ENCODE measurements around the gene MANEAL. TPM values are rescaled to one million over a fixed set of nuclear protein-coding genes. Genes with fewer than 3 reads are reported as not detected.

MANEAL gene
- total RNA-seq, 2 donors from 2014 or later: 1.8 TPM

GRCh38 chr1:37846647-37847339 is 53.1 kb downstream of the MANEAL start:
- no peak overlapping the region for H3K27ac ChIP-seq
- H3K9me3 ChIP-seq: no peaks in the 10 kb centered on the region
- TF ChIP-seq CTCF (IDR thresholded peaks at IDR 0.05): no peak
- DNase-seq (ENCODE audit: low spot score): no peak
- H3K36me3 ChIP-seq: no peaks in the 10 kb centered on the region
- H3K27me3 ChIP-seq (replicated peaks; ENCODE audit: insufficient read depth): no peaks in the 10 kb centered on the region
- no peak overlapping the region for H3K4me3 ChIP-seq
- H3K4me1 ChIP-seq (ENCODE audit: control insufficient read depth in 1 of 2, low read depth in 2 of 2): peaks cover 8 to 13% of the 10 kb centered on the region in 2 donors
- no peak for ATAC-seq (ENCODE audit: insufficient number of reproducible peaks, low FRiP score, low read depth)

GRCh38 chr1:37849480-37849879 is 55.8 kb downstream of the MANEAL start:
- no peak for DNase-seq (ENCODE audit: low spot score)
- H3K36me3 ChIP-seq: no peaks in the 10 kb centered on the region
- no peaks in the 10 kb centered on the region for H3K27me3 ChIP-seq (replicated peaks; ENCODE audit: insufficient read depth)
- H3K9me3 ChIP-seq: no peaks in the 10 kb centered on the region
- no peak overlapping the region for H3K4me3 ChIP-seq
- no peak for ATAC-seq (ENCODE audit: insufficient number of reproducible peaks, low FRiP score, low read depth)
- H3K27ac ChIP-seq: no peak overlapping the region
- peaks cover 13 to 29% of the 10 kb centered on the region in 2 donors for H3K4me1 ChIP-seq (ENCODE audit: control insufficient read depth in 1 of 2, low read depth in 2 of 2)
- no peak for TF ChIP-seq CTCF (IDR thresholded peaks at IDR 0.05)

- Histone ChIP-seq H3K36me3 (no peaks in the 10 kb centered on the region), H3K27ac (no peak overlapping the region), H3K9me3 (no peaks in the 10 kb centered on the region), H3K27me3 (replicated peaks; ENCODE audit: insufficient read depth) (no peaks in the 10 kb centered on the region), H3K4me3 (no peak overlapping the region), H3K4me1 (ENCODE audit: control insufficient read depth in 1 of 2, low read depth in 2 of 2) (peaks cover 13 to 39% of the 10 kb centered on the region in 2 donors)
- DNase-seq (ENCODE audit: low spot score): no peak
- ATAC-seq (ENCODE audit: insufficient number of reproducible peaks, low FRiP score, low read depth): no peak
- TF ChIP-seq CTCF (IDR thresholded peaks at IDR 0.05): no peak
Measured at GRCh38 chr1:37850352-37850955, 56.8 kb downstream of the MANEAL start.

Other genes starting within 250 kb of the MANEAL start
- 10 to 100 TPM; 12.3 to 26.2 TPM for gene SNIP1, start 239.6 kb upstream of the MANEAL start, total RNA-seq
- gene DNALI1, start 236.9 kb upstream of the MANEAL start, total RNA-seq: 1 to 10 TPM; 2.6 to 6.5 TPM
- 10 to 100 TPM; 37.0 to 53.6 TPM for gene GNL2, start 197.9 kb upstream of the MANEAL start, total RNA-seq
- under 1 TPM; 0.42 to 0.95 TPM for gene RSPO1, start 159.0 kb upstream of the MANEAL start, total RNA-seq
- under 1 TPM; 0.27 to 0.35 TPM for gene CDCA8, start 101.3 kb upstream of the MANEAL start, total RNA-seq
- gene EPHA10, start 28.7 kb upstream of the MANEAL start, total RNA-seq: not detected
- gene C1orf122, start 13.9 kb downstream of the MANEAL start, total RNA-seq: 10 to 100 TPM; 33.9 to 96.0 TPM
- gene YRDC, start 14.4 kb downstream of the MANEAL start, total RNA-seq: 1 to 10 TPM; 8.7 to 9.7 TPM
- 1 to 10 TPM; 4.5 to 9.3 TPM for gene MTF1, start 65.7 kb downstream of the MANEAL start, total RNA-seq
- gene INPP5B, start 153.2 kb downstream of the MANEAL start, total RNA-seq: 10 to 100 TPM; 44.2 to 44.5 TPM
- gene SF3A3, start 196.2 kb downstream of the MANEAL start, total RNA-seq: 10 to 100 TPM; 31.8 to 61.3 TPM
- gene FHL3, start 211.7 kb downstream of the MANEAL start, total RNA-seq: 10 to 100 TPM; 57.0 to 90.7 TPM
- 10 to 100 TPM; 14.6 to 76.9 TPM for gene UTP11, start 218.9 kb downstream of the MANEAL start, total RNA-seq